ENCODE results near the gene DUOX2.

Gene DUOX2

DNA sequence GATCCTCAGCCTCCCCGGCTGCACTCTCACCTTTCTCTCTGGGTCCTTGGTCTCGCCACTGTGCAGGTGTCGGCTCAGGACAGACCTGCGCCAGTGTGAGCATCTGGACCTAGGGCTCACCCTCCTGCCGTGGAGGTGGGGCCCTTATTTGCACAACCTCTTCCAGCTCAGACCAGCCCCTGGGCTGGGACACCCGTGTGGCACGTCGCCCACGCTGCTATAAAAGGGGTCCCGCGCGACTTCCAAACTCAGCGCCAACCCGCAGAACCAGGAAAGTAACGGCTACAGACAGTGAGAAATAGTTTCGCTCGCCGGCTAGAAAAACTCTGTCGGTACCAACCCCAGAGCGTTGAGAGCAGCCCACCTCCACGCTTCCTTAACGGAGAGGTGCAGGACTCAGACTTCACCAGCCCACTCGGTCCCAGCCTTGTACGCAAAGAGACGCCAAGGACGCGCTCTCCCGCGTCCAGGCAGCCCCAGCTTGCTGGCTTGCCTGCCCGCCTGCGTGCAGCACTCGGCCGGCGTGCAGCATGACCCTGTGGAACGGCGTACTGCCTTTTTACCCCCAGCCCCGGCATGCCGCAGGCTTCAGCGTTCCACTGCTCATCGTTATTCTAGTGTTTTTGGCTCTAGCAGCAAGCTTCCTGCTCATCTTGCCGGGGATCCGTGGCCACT is at the start of gene DUOX2, which contains the start of gene DUOXA2:
Gene DUOX2 (minus strand): TSS at position 97 of the 675 bp plus-strand sequence. CDS start 761 bp downstream, outside the sequence.
Gene DUOXA2 (plus strand): TSS at position 251 of the 675 bp plus-strand sequence. CDS start 280 bp downstream, at position 531.
- DNase-seq = no peak

DNA sequence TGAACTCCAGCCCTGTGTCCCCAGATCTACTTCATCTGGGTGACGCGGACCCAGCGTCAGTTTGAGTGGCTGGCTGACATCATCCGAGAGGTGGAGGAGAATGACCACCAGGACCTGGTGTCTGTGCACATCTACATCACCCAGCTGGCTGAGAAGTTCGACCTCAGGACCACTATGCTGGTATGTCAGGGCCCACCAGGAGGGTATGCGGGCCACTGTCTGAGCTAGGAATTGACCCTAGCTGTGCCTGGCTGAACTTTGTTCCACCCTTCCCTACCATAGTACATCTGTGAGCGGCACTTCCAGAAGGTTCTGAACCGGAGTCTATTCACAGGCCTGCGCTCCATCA is 49.5 kb upstream of the DUOX2 start:
- no peak for DNase-seq

- peak; percentile 66 for DNase-seq
Observed at GRCh38 chr15:45162771-45163507, 49.0 kb upstream of the DUOX2 start.

- DNase-seq = no peak
Observed at GRCh38 chr15:45161666-45162065, 47.7 kb upstream of the DUOX2 start.

GRCh38 chr15:45157974-45158373 is 44.0 kb upstream of the DUOX2 start:
- no peak for DNase-seq

- no peak for DNase-seq
Observed at GRCh38 chr15:45156744-45157455, 42.9 kb upstream of the DUOX2 start.

GRCh38 chr15:45155739-45156138 is 41.8 kb upstream of the DUOX2 start:
- no peak for DNase-seq

DNA sequence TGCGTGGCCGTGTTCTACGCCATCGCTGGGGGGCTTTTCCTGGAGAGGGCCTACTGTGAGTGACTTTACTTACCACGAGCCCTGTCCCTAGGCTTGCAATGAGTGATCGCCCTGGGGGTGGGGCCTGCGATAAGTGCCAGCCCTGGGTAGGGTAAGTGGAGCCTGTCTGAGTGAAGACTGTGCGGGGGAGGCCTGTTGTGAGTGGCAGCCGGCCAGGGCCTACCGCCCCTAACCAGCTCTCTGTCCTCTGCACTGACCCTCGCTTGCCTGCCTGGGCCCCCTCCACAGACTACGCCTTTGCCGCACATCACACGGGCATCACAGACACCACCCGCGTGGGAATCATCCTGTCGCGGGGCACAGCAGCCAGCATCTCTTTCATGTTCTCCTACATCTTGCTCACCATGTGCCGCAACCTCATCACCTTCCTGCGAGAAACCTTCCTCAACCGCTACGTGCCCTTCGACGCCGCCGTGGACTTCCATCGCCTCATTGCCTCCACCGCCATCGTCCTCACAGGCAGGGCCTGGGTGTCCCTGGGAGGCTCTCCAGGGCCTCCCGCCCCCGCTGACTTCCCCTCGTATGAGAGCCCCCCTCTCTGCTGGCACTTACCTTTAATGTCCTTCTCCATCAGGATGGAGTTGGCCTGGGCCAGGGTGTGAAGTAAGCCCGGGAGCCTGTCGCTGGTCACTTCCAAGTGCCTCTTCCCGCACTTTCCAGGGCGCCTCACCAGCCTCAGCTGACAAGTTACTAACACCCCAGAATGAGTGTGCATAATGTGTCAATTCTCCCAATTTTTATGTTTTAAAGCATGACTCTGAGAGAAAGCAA is 38.2 kb upstream of the DUOX2 start:
- DNase-seq = no peak

DNA sequence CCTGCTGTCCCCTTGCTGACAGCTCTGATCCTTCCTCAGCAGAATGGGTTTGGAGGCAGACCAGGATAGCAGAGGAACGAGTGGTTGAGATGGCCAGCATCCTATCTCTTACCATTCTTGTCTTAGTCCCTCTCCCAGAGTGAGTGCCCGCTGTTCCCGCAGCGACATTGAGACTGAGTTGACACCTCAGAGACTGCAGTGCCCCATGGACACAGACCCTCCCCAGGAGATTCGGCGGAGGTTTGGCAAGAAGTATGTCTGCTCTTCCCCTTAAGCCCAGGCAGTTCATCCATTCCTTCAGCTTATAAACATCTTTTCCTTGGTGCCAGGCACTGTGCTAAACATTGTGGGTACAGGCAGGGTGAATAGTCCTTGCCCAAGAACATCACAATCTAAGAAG is 37.0 kb upstream of the DUOX2 start:
- DNase-seq = no peak

- DNase-seq = no peak
Observed at GRCh38 chr15:45150481-45150880, 36.5 kb upstream of the DUOX2 start.

DNA sequence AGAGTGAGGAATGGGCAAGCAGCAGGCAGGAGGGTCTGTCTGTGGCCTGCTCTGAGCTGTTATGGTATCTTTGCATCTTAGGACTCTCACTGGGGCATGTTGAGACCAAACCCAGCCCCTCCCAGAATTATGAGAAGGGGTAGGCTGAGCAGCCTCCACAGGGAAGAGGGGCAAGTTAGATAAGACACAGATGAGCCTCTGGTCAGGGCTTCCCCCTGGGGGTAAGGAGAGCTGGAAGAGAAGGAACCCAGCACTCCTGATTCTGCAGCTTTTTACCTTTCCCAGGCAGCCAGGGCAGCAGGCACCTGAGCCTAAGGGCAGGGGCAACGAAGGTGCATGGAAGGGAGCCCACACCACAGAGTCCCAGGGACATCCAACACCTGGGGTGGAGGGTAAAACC is 35.1 kb upstream of the DUOX2 start:
- DNase-seq = no peak

GRCh38 chr15:45148076-45149059 is 34.4 kb upstream of the DUOX2 start:
- DNase-seq = no peak

DNA sequence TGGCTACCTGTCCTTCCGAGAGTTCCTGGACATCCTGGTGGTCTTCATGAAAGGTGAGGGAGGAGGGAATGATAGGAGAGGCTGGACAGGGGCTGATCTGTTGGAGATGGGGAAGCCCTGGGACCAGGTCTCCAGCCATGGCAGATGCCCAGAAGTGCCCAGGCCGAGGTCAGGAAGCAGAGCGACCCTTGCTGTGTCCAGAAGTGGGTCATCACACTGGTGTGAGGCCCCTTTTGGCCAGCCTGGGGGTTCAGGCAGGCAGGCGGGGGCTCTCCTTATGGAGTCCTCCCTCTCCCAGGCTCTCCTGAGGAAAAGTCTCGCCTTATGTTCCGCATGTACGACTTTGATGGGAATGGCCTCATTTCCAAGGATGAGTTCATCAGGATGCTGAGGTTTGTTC is 33.6 kb upstream of the DUOX2 start:
- no peak for DNase-seq

GRCh38 chr15:45146405-45146804 is 32.4 kb upstream of the DUOX2 start:
- DNase-seq = no peak

- no peak for DNase-seq
Observed at GRCh38 chr15:45144775-45145174, 30.8 kb upstream of the DUOX2 start.

DNA sequence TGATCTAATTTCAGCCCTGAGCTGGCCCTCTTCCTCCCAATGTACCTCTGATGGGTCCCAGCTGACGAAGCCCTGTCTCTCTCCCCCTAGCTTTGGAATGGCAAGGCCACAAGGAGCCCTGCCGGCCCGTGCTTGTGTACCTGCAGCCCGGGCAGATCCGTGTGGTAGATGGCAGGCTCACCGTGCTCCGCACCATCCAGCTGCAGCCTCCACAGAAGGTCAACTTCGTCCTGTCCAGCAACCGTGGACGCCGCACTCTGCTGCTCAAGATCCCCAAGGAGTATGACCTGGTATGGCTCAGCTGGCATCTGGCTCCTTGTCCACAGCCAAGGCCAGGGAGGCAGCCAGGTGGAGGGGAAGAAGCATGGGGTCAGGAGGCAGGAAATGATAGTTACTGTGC is 30.0 kb upstream of the DUOX2 start:
- DNase-seq = no peak

- no peak for DNase-seq
Observed at GRCh38 chr15:45143056-45143455, 29.1 kb upstream of the DUOX2 start.

GRCh38 chr15:45141386-45141785 is 27.4 kb upstream of the DUOX2 start:
- no peak for DNase-seq

- DNase-seq = no peak
Observed at GRCh38 chr15:45140557-45141250, 26.7 kb upstream of the DUOX2 start.

DNA sequence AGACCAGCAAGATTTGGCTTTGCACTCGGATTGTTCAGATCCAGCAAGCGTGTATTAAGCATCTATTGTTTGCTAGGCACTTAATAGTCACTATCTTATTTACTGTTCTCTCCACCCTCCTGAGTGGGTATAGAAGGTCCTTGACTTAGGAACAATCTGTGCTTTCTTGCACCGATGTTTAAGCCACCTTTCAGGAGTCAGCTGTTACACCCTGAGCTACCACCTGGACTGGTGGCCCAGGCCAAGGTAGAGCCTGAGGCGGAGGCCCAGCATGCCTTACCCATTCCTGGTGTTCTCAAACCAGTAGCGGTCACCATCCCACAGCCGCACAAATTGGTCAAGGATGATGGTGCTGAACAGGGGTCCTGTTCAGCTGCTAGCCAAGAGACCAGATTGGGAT is 25.8 kb upstream of the DUOX2 start:
- DNase-seq = no peak

All from activated T-cell treated with anti-CD3 and anti-CD28 coated beads, Interleukin-2, amount 50 U/mL, for 1 hour (primary cell).